ENCODE data around the gene EFCAB12. TPM values are rescaled to one million over a fixed set of nuclear protein-coding genes. Genes with fewer than 3 reads are reported as not detected.

Gene EFCAB12
- total RNA-seq: not detected in 2 replicates

GRCh38 chr3:129428376-129429079, at the start of gene EFCAB12:
EFCAB12 (minus strand) TSS chr3:129428636; CDS start chr3:129428488, 148 bp downstream.
- Histone ChIP-seq H3K4me3 (ENCODE audit: low read depth, low read length) (peak within 1 kb of the TSS; percentile 50), H3K27me3 (ENCODE audit: control insufficient read depth, insufficient read depth, low read length) (no peaks in the 10 kb centered on the region), H3K36me3 (ENCODE audit: control insufficient read depth, insufficient read depth, low read length) (peaks cover 11% of the 10 kb centered on the region)
- DNase-seq (ENCODE audit: low read depth) (peak; percentile 87), FAIRE-seq (no peak)
- no peak for TF ChIP-seq CTCF (IDR thresholded peaks at IDR 0.05; ENCODE audit: insufficient read depth, low read length, severe bottlenecking)

- Histone ChIP-seq H3K27me3 (ENCODE audit: control insufficient read depth, insufficient read depth, low read length) (no peaks in the 10 kb centered on the region), H3K4me3 (ENCODE audit: low read depth, low read length) (no peak overlapping the region), H3K36me3 (ENCODE audit: control insufficient read depth, insufficient read depth, low read length) (peaks cover 3% of the 10 kb centered on the region)
- FAIRE-seq: no peak
- no peak for TF ChIP-seq CTCF (IDR thresholded peaks at IDR 0.05; ENCODE audit: insufficient read depth, low read length, severe bottlenecking)
- no peak for DNase-seq (ENCODE audit: low read depth)
Observed at GRCh38 chr3:129476586-129476985, 48.1 kb upstream of the EFCAB12 start.

GRCh38 chr3:129475863-129476262, 47.4 kb upstream of the EFCAB12 start:
- H3K36me3 ChIP-seq (ENCODE audit: control insufficient read depth, insufficient read depth, low read length): peaks cover 3% of the 10 kb centered on the region
- no peak for DNase-seq (ENCODE audit: low read depth)
- H3K27me3 ChIP-seq (ENCODE audit: control insufficient read depth, insufficient read depth, low read length): no peaks in the 10 kb centered on the region
- FAIRE-seq: no peak
- no peak for TF ChIP-seq CTCF (IDR thresholded peaks at IDR 0.05; ENCODE audit: insufficient read depth, low read length, severe bottlenecking)
- no peak overlapping the region for H3K4me3 ChIP-seq (ENCODE audit: low read depth, low read length)

GRCh38 chr3:129474984-129475804, 46.8 kb upstream of the EFCAB12 start:
- FAIRE-seq (no peak), DNase-seq (ENCODE audit: low read depth) (no peak)
- H3K4me3 ChIP-seq (ENCODE audit: low read depth, low read length): no peak overlapping the region
- H3K27me3 ChIP-seq (ENCODE audit: control insufficient read depth, insufficient read depth, low read length): no peaks in the 10 kb centered on the region
- TF ChIP-seq CTCF (IDR thresholded peaks at IDR 0.05; ENCODE audit: insufficient read depth, low read length, severe bottlenecking): no peak
- H3K36me3 ChIP-seq (ENCODE audit: control insufficient read depth, insufficient read depth, low read length): peaks cover 3% of the 10 kb centered on the region

- no peak for FAIRE-seq
- no peak for DNase-seq (ENCODE audit: low read depth)
- TF ChIP-seq CTCF (IDR thresholded peaks at IDR 0.05; ENCODE audit: insufficient read depth, low read length, severe bottlenecking): no peak
- Histone ChIP-seq H3K4me3 (ENCODE audit: low read depth, low read length) (no peak overlapping the region), H3K36me3 (ENCODE audit: control insufficient read depth, insufficient read depth, low read length) (no peaks in the 10 kb centered on the region), H3K27me3 (ENCODE audit: control insufficient read depth, insufficient read depth, low read length) (no peaks in the 10 kb centered on the region)
Observed at GRCh38 chr3:129473769-129474152, 45.3 kb upstream of the EFCAB12 start.
